GM18861 (cell line): Measurements from ENCODE around the gene SRM.
"Not testable (repeated sequence)": the region's sequence is repeated elsewhere in the genome, so short reads cannot be mapped to it uniquely, and the experiment has no call there.

ENCODE experiments used
- ATAC-seq: cut with Tn5 transposase; IDR thresholded peaks from one replicate; pipeline ENCODE4 v1.9.1; 2021; ENCODE audit not compliant: unreplicated experiment

The SRM gene

GRCh38 chr1:11023201-11023600 lies 36.6 kb downstream of the SRM start:
- no peak for ATAC-seq

DNA sequence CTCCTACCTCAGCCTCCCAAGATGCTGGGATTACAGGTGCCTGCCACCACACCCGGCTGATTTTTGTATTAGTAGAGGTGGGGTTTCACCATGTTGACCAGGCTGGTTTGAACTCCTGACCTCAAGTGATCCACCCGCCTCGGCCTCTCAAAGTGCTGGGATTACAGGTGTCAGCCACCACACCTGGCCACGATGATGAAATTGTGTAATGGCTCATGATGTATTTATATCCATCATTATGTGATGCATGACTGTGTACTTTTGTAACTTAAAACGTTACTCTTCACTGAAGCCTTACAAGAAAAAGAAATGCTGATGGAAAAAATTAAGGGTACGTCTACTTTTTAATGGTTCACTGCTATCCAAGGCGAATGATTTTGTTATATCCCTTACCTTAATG lies 39.8 kb downstream of the SRM start:
- no peak for ATAC-seq

DNA sequence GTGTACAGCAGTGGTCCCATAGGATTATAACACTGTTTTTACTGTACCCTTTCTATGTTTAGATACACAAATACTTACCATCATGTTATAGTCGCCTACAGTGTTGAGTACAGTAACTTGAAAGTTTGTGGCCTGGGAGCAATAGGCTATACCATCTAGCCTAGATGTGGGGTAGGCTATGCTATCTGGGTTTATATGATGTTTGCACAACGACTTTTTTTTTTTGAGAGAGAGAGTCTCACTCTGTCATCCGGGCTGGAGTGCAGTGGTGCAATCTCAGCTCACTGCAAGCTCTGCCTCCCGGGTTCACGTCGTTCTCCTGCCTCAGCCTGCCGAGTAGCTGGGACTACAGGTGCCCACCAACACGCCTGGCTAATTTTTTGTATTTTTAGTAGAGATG lies 40.5 kb downstream of the SRM start:
- ATAC-seq, result not testable (repeated sequence)

DNA sequence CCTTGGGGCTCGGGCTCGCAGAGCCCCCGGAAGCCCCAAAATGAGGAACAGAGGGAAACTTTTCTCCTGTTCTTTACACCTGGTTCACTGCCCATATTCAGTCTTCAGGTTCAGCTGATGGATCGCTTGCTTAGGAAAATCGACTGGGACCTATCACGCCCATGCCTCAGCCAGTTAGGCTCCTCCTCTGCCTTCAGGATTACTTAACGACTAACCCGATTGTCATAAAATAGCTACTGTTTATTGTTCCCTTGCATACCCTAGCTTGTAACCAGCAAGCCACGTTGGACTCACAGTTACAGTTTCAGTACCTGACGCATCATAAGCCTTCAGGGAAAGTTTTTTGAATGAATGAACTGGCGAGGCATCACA lies 46.7 kb downstream of the SRM start:
- ATAC-seq, result no peak

- ATAC-seq, result peak; percentile 80
Measured at GRCh38 chr1:11012260-11013159, 47.3 kb downstream of the SRM start, which contains the start of gene TARDBP. Gene TARDBP (plus strand): TSS chr1:11012654. CDS start chr1:11013728, 1,074 bp downstream.
